Peyer's patch (tissue), 4 donors: Measurements from ENCODE around the gene TOR4A. TPM values are rescaled to one million over a fixed set of nuclear protein-coding genes. Genes with fewer than 3 reads are reported as not detected.

Experiments
- DNase-seq, 3 donors: peaks; one replicate each; pipeline ENCODE4 v3.0.0-alpha.2; 2017 to 2019
- H3K27ac ChIP-seq, 4 donors: fragments of 200-600 bp; sonication (generic); one replicate each; pipeline ENCODE4 v1.5.1; 2016 to 2019
- H3K27me3 ChIP-seq, 2 donors: fragments of 200-600 bp; sonication (generic); one replicate each; pipeline ENCODE4 v1.5.1; 2019
- H3K36me3 ChIP-seq, 3 donors: fragments of 200-600 bp; sonication (generic); one replicate each; pipeline ENCODE4 v1.5.1; 2016 to 2019
- H3K4me1 ChIP-seq, 4 donors: fragments of 200-600 bp; sonication (generic); one replicate each; pipeline ENCODE4 v1.5.1; 2016 to 2019
- H3K4me3 ChIP-seq, 4 donors: fragments of 200-600 bp; sonication (generic); 1 replicate in 3 of 4; 2 replicates in 1 of 4; pipeline ENCODE4 v1.5.1; 2016 to 2019; ENCODE audit warnings: mild to moderate bottlenecking in 1 of 4
- H3K9me3 ChIP-seq, 4 donors: fragments of 200-600 bp; sonication (generic); one replicate each; pipeline ENCODE4 v1.5.1; 2016 to 2019; ENCODE audit warnings: mild to moderate bottlenecking in 1 of 4
- CTCF ChIP-seq, 6 experiments: fragments of 450-650 bp in 4 of 6; fragments of 200-600 bp in 2 of 6; sonication (generic) in 1 of 6; IDR thresholded peaks; one replicate each; pipeline ENCODE4 v1.5.1; 2017 to 2019; ENCODE audit warnings: antibody characterized with exemption in 6 of 6, mild to moderate bottlenecking in 3 of 6, moderate library complexity in 1 of 6
- POLR2A ChIP-seq, 2 donors: fragments of 450-650 bp; IDR thresholded peaks; one replicate each; pipeline ENCODE4 v1.5.1; 2017; ENCODE audit warnings: antibody characterized with exemption in 2 of 2, mild to moderate bottlenecking in 2 of 2, moderate library complexity in 2 of 2
- total RNA-seq, 4 donors: library from RNA; depleted of rRNA; stranded (reverse); fragments of >200 nt; gene quantifications; one replicate each; pipeline ENCODE4 v1.1.0, GENCODE V29; 2016

The TOR4A gene
- total RNA-seq, 4 donors from 2014 or later = 33.8 to 45.7 (median 39.2) TPM

- Histone ChIP-seq H3K27ac (peak overlapping the region; percentile 11 to 99 (median 90)), H3K9me3 (no peaks in the 10 kb centered on the region), H3K36me3 (no peaks in the 10 kb centered on the region), H3K4me3 (peak overlapping the region in 3 of 4 donors; percentile 12 to 65 (median 65)), H3K4me1 (peaks cover 5 to 59% (median 27%) of the 10 kb centered on the region in 4 donors), H3K27me3 (no peaks in the 10 kb centered on the region)
- DNase-seq = no peak
- TF ChIP-seq CTCF (IDR thresholded peaks at IDR 0.05) = no peak
- peak; percentile 38 to 41 for TF ChIP-seq POLR2A (IDR thresholded peaks at IDR 0.05)
These were observed 21.1 kb downstream of the TOR4A start for GRCh38 chr9:137298401-137299202.

- H3K9me3 ChIP-seq = no peaks in the 10 kb centered on the region
- TF ChIP-seq CTCF (IDR thresholded peaks at IDR 0.05) = peak in 1 of 6 experiments; percentile 3
- TF ChIP-seq POLR2A (IDR thresholded peaks at IDR 0.05) = no peak
- no peaks in the 10 kb centered on the region for H3K36me3 ChIP-seq
- no peaks in the 10 kb centered on the region for H3K27me3 ChIP-seq
- peak overlapping the region in 3 of 4 donors; percentile 12 to 65 (median 65) for H3K4me3 ChIP-seq
- DNase-seq = no peak
- peaks cover 5 to 65% (median 27%) of the 10 kb centered on the region in 4 donors for H3K4me1 ChIP-seq
- H3K27ac ChIP-seq = peak overlapping the region; percentile 10 to 99 (median 90)
These were observed 21.7 kb downstream of the TOR4A start for GRCh38 chr9:137299203-137299565.

GRCh38 chr9:137299938-137300337 is 22.4 kb downstream of the TOR4A start:
- TF ChIP-seq CTCF (IDR thresholded peaks at IDR 0.05) (no peak), POLR2A (IDR thresholded peaks at IDR 0.05) (peak in 1 of 2 donors; percentile 22)
- Histone ChIP-seq H3K4me3 (peak overlapping the region in 3 of 4 donors; percentile 33 to 65 (median 65)), H3K27me3 (no peaks in the 10 kb centered on the region), H3K27ac (peak overlapping the region in 3 of 4 donors; percentile 84 to 99 (median 96)), H3K36me3 (no peaks in the 10 kb centered on the region), H3K9me3 (no peaks in the 10 kb centered on the region), H3K4me1 (peaks cover 2 to 65% (median 24%) of the 10 kb centered on the region in 4 donors)
- DNase-seq = peak in 1 of 3 donors; percentile 55

GRCh38 chr9:137300567-137301080 is 23.1 kb downstream of the TOR4A start:
- peak overlapping the region; percentile 57 to 99 (median 90) for H3K27ac ChIP-seq
- peak overlapping the region; percentile 33 to 65 (median 56) for H3K4me3 ChIP-seq
- TF ChIP-seq CTCF (IDR thresholded peaks at IDR 0.05) (no peak), POLR2A (IDR thresholded peaks at IDR 0.05) (no peak)
- no peaks in the 10 kb centered on the region for H3K27me3 ChIP-seq
- H3K4me1 ChIP-seq = peaks cover 6 to 69% (median 22%) of the 10 kb centered on the region in 4 donors
- DNase-seq = peak in 1 of 3 donors; percentile 61
- no peaks in the 10 kb centered on the region for H3K36me3 ChIP-seq
- H3K9me3 ChIP-seq = no peaks in the 10 kb centered on the region

- Histone ChIP-seq H3K4me1 (peaks cover 10 to 70% (median 25%) of the 10 kb centered on the region in 4 donors), H3K27ac (peak overlapping the region; percentile 57 to 99 (median 90)), H3K9me3 (no peaks in the 10 kb centered on the region), H3K27me3 (no peaks in the 10 kb centered on the region), H3K4me3 (peak overlapping the region; percentile 33 to 65 (median 56)), H3K36me3 (no peaks in the 10 kb centered on the region)
- peak in 1 of 3 donors; percentile 83 for DNase-seq
- TF ChIP-seq CTCF (IDR thresholded peaks at IDR 0.05) (peak in 2 of 6 experiments; percentile 22 to 28), POLR2A (IDR thresholded peaks at IDR 0.05) (peak; percentile 71 to 78)
These were observed 23.8 kb downstream of the TOR4A start for GRCh38 chr9:137301081-137301947.
